Breast epithelium (tissue), 4 donors: ENCODE results near the gene CSNK1G1. TPM values are rescaled to one million over a fixed set of nuclear protein-coding genes. Genes with fewer than 3 reads are reported as not detected.

ENCODE experiments used
- DNase-seq, 2 donors: peaks; one replicate each; pipeline ENCODE4 v3.0.0-alpha.2; 2019; ENCODE audit warnings: low spot score in 2 of 2
- H3K27ac ChIP-seq, 2 donors: fragments of 200-600 bp; sonication (generic) in 1 of 2; one replicate each; pipeline ENCODE4 v1.5.1; 2016 to 2019; ENCODE audit warnings: mild to moderate bottlenecking in 1 of 2
- H3K27me3 ChIP-seq, 2 donors: fragments of 200-600 bp; sonication (generic) in 1 of 2; one replicate each; pipeline versions ENCODE4 v1.5.1 to v1.6.0; 2017 to 2019; ENCODE audit warnings: control low read depth in 1 of 2, mild to moderate bottlenecking in 1 of 2
- H3K36me3 ChIP-seq: fragments of 200-600 bp; one replicate; pipeline ENCODE4 v1.5.1; 2019
- H3K4me1 ChIP-seq, 2 donors: fragments of 200-600 bp; sonication (generic); one replicate each; pipeline ENCODE4 v1.5.1; 2016 to 2019; ENCODE audit warnings: control low read depth in 1 of 2
- H3K4me3 ChIP-seq, 3 donors: fragments of 200-600 bp; sonication (generic); 1 replicate in 2 of 3; 2 replicates in 1 of 3; pipeline ENCODE4 v1.5.1; 2016 to 2019; ENCODE audit warnings: mild to moderate bottlenecking in 3 of 3, moderate library complexity in 2 of 3
- H3K9me3 ChIP-seq, 2 donors: fragments of 200-600 bp; sonication (generic) in 1 of 2; one replicate each; pipeline ENCODE4 v1.5.1; 2016 to 2019; ENCODE audit warnings: control low read depth in 1 of 2
- CTCF ChIP-seq, 3 donors: fragments of 450-650 bp; IDR thresholded peaks; one replicate each; pipeline ENCODE4 v1.5.1; 2016 to 2017; ENCODE audit warnings: antibody characterized with exemption in 3 of 3, mild to moderate bottlenecking in 3 of 3, moderate library complexity in 3 of 3
- POLR2A ChIP-seq: fragments of 450-650 bp; IDR thresholded peaks from one replicate; pipeline ENCODE4 v1.6.1; 2016; ENCODE audit warnings: antibody characterized with exemption, mild to moderate bottlenecking, moderate library complexity
- POLR2AphosphoS5 ChIP-seq, 3 donors: sonication (generic); formaldehyde crosslinking; IDR thresholded peaks; one replicate each; pipeline ENCODE4 v1.6.1; 2017; ENCODE audit warnings: antibody characterized with exemption in 3 of 3
- intact Hi-C: fragments of 100-400 bp; cut with DNase I; formaldehyde crosslinking; loops from one replicate; pipeline ENCODE4 v1.15.1; 2023; ENCODE audit warnings: low total_unique reads
- total RNA-seq, 3 donors: library from RNA; depleted of rRNA; stranded (reverse); fragments of >200 nt; gene quantifications; one replicate each; pipeline ENCODE4 v1.1.0, GENCODE V29; 2016

CSNK1G1 gene
- total RNA-seq, 3 donors from 2014 or later: 12.6 to 37.7 (median 31.2) TPM

GRCh38 chr15:64324165-64324877 is 31.7 kb downstream of the CSNK1G1 start:
- no peak for DNase-seq

GRCh38 chr15:64315216-64315615 is 40.8 kb downstream of the CSNK1G1 start:
- Histone ChIP-seq H3K4me1 (no peaks in the 10 kb centered on the region), H3K4me3 (no peak overlapping the region), H3K9me3 (no peaks in the 10 kb centered on the region), H3K27me3 (no peaks in the 10 kb centered on the region), H3K27ac (no peak overlapping the region), H3K36me3 (no peaks in the 10 kb centered on the region)
- intact Hi-C loops: no loop called here
- TF ChIP-seq POLR2AphosphoS5 (IDR thresholded peaks at IDR 0.05) (no peak), CTCF (IDR thresholded peaks at IDR 0.05) (no peak), POLR2A (no peak)
- DNase-seq: no peak

More at GRCh38 chr15:64324165-64324877, 31.7 kb downstream of the CSNK1G1 start:
- H3K9me3 ChIP-seq: no peaks in the 10 kb centered on the region
- H3K27me3 ChIP-seq: no peaks in the 10 kb centered on the region
- intact Hi-C loops: no loop called here
- no peak overlapping the region for H3K4me3 ChIP-seq
- H3K4me1 ChIP-seq: no peaks in the 10 kb centered on the region
- TF ChIP-seq POLR2AphosphoS5 (IDR thresholded peaks at IDR 0.05): no peak
- no peak for TF ChIP-seq CTCF (IDR thresholded peaks at IDR 0.05)
- TF ChIP-seq POLR2A: no peak
- no peaks in the 10 kb centered on the region for H3K36me3 ChIP-seq
- H3K27ac ChIP-seq: no peak overlapping the region

GRCh38 chr15:64314456-64314855 is 41.5 kb downstream of the CSNK1G1 start:
- no peak for DNase-seq
- Histone ChIP-seq H3K36me3 (no peaks in the 10 kb centered on the region), H3K27ac (no peak overlapping the region), H3K27me3 (no peaks in the 10 kb centered on the region), H3K4me3 (no peak overlapping the region), H3K4me1 (no peaks in the 10 kb centered on the region), H3K9me3 (no peaks in the 10 kb centered on the region)
- intact Hi-C loops: no loop called here
- TF ChIP-seq POLR2A: no peak
- TF ChIP-seq CTCF (IDR thresholded peaks at IDR 0.05): no peak
- no peak for TF ChIP-seq POLR2AphosphoS5 (IDR thresholded peaks at IDR 0.05)

- Histone ChIP-seq H3K9me3 (no peaks in the 10 kb centered on the region), H3K4me3 (no peak overlapping the region), H3K4me1 (no peaks in the 10 kb centered on the region), H3K27me3 (no peaks in the 10 kb centered on the region), H3K27ac (no peak overlapping the region), H3K36me3 (no peaks in the 10 kb centered on the region)
- TF ChIP-seq POLR2AphosphoS5 (IDR thresholded peaks at IDR 0.05) (no peak), CTCF (IDR thresholded peaks at IDR 0.05) (no peak), POLR2A (no peak)
- intact Hi-C loops: no loop called here
- DNase-seq: no peak
These were observed 44.4 kb downstream of the CSNK1G1 start for GRCh38 chr15:64311566-64311965.

- intact Hi-C loops: no loop called here
These were observed 45.9 kb downstream of the CSNK1G1 start for GRCh38 chr15:64310036-64310435.

More at GRCh38 chr15:64310036-64310435, 45.9 kb downstream of the CSNK1G1 start:
- TF ChIP-seq POLR2AphosphoS5 (IDR thresholded peaks at IDR 0.05) (no peak), POLR2A (no peak), CTCF (IDR thresholded peaks at IDR 0.05) (no peak)
- H3K27me3 ChIP-seq: no peaks in the 10 kb centered on the region
- H3K27ac ChIP-seq: no peak overlapping the region
- H3K4me3 ChIP-seq: no peak overlapping the region
- no peak for DNase-seq
- no peaks in the 10 kb centered on the region for H3K9me3 ChIP-seq
- no peaks in the 10 kb centered on the region for H3K4me1 ChIP-seq
- H3K36me3 ChIP-seq: no peaks in the 10 kb centered on the region
